ENCODE data around the gene ZFHX3.

DNA sequence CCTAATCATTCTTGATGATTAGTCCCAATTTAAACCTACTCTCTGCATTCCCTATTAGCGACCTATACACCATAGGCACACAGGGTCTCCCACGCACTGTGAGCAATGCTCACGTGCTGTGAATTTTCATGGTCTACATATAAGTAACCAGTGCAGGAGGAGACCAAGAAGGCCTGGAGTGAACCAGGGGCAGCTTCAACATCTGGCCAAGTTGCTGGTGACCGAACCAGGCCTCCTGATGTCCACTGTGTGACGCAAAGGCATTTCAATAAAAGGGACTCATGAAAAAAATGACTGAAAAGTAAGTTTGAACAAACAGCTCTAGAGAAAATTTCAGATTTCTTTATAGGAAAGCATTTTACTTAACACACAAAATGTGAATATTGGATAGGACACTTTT lies 107.0 kb downstream of the ZFHX3 start:
- TF ChIP-seq, protein P1, sequence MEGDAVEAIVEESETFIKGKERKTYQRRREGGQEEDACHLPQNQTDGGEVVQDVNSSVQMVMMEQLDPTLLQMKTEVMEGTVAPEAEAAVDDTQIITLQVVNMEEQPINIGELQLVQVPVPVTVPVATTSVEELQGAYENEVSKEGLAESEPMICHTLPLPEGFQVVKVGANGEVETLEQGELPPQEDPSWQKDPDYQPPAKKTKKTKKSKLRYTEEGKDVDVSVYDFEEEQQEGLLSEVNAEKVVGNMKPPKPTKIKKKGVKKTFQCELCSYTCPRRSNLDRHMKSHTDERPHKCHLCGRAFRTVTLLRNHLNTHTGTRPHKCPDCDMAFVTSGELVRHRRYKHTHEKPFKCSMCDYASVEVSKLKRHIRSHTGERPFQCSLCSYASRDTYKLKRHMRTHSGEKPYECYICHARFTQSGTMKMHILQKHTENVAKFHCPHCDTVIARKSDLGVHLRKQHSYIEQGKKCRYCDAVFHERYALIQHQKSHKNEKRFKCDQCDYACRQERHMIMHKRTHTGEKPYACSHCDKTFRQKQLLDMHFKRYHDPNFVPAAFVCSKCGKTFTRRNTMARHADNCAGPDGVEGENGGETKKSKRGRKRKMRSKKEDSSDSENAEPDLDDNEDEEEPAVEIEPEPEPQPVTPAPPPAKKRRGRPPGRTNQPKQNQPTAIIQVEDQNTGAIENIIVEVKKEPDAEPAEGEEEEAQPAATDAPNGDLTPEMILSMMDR (IDR thresholded peaks at IDR 0.05; ENCODE audit: low read depth, low read length), result no peak
- TF ChIP-seq EZH2phosphoT487 (IDR thresholded peaks at IDR 0.05; ENCODE audit: low read depth), result no peak
